HepG2 (cell line): Measurements from ENCODE around the gene PRICKLE2. TPM values are rescaled to one million over a fixed set of nuclear protein-coding genes. Genes with fewer than 3 reads are reported as not detected.

Experiments used
- ATAC-seq: fragments of 200-7000 bp; cut with Tn5 transposase; 3 replicates; pipeline ENCODE4 v1.9.1; 2020; ENCODE audit warnings: mild to moderate bottlenecking, moderate library complexity
- BruUV-seq: library from RNA; stranded (reverse); fragments of 400-500 nt; replicated peaks from 2 replicates; lab custom pipeline; 2021; lab: Mats Ljungman, UMichigan
- CTCF ChIA-PET: fragments of 300-600 bp; formaldehyde crosslinking; extraction: SDS; loops from one replicate; lab custom pipeline; 2021; ENCODE audit warnings: low total read pairs, inconsistent platforms, low intra/inter-chr PET ratio; lab: Yijun Ruan, JAX
- POLR2A ChIA-PET: fragments of 350-600 bp; sonication (Branson Sonifier 250); formaldehyde crosslinking; loops from one replicate; lab custom pipeline; 2020; ENCODE audit warnings: antibody characterized with exemption, inconsistent platforms; lab: Yijun Ruan, JAX
- DNase-seq: peaks from one replicate; pipeline ENCODE4 v3.0.0-alpha.2; 2015; ENCODE audit warnings: low spot score
- FAIRE-seq: peaks from 3 replicates; lab custom pipeline; 2011; peaks lifted over from hg19 to GRCh38; lab: Jason Lieb, UNC
- H2AFZ ChIP-seq: one replicate; pipeline ENCODE4 v1.6.1; 2011; ENCODE audit warnings: low read length, inconsistent platforms
- H3K27ac ChIP-seq: fragments of 300-600 bp; 3 replicates; pipeline ENCODE4 v1.8.0; 2011; ENCODE audit warnings: mixed run types, mild to moderate bottlenecking, mixed read lengths, low read length, inconsistent platforms; ENCODE audit not compliant: insufficient read depth; ENCODE audit errors: extremely low read length
- H3K27me3 ChIP-seq, 2 experiments: fragments of 200-600 bp in 1 of 2; 2 replicates in 1 of 2; 3 replicates in 1 of 2; pipeline versions ENCODE4 v1.6.0 to v1.8.0; 2011; ENCODE audit warnings: low read length in 2 of 2, mild to moderate bottlenecking in 2 of 2, moderate library complexity in 2 of 2, inconsistent platforms in 1 of 2; ENCODE audit not compliant: insufficient read depth in 2 of 2, control insufficient read depth in 1 of 2
- H3K36me3 ChIP-seq, 2 experiments: fragments of 200-600 bp in 1 of 2; replicated peaks in 1 of 2; 2 replicates in 1 of 2; 3 replicates in 1 of 2; pipeline versions ENCODE4 v1.5.1 to v1.8.0; 2011; ENCODE audit warnings: low read length in 2 of 2, inconsistent platforms in 1 of 2; ENCODE audit not compliant: insufficient read depth in 2 of 2, control insufficient read depth in 1 of 2
- H3K4me1 ChIP-seq: 2 replicates; pipeline ENCODE4 v1.5.1; 2012; ENCODE audit warnings: low read length, inconsistent platforms; ENCODE audit not compliant: insufficient read depth
- H3K4me2 ChIP-seq: 2 replicates; pipeline ENCODE4 v1.6.0; 2011; ENCODE audit warnings: low read depth, low read length, inconsistent platforms
- H3K4me3 ChIP-seq, 3 experiments: fragments of 200-600 bp in 1 of 3; sonication (generic), shearing (Covaris generic) in 1 of 3; replicated peaks in 1 of 3; 2 replicates each; pipeline ENCODE4 v1.5.1; 2011 to 2016; ENCODE audit warnings: low read length in 3 of 3, inconsistent platforms in 2 of 3, low read depth in 2 of 3, mild to moderate bottlenecking in 2 of 3, control low read depth in 1 of 3, mixed read lengths in 1 of 3; ENCODE audit not compliant: insufficient read depth in 1 of 3
- H3K79me2 ChIP-seq: one replicate; pipeline ENCODE4 v1.6.1; 2011; ENCODE audit warnings: low read length, inconsistent platforms; ENCODE audit not compliant: insufficient read depth
- H3K9ac ChIP-seq: 2 replicates; pipeline ENCODE4 v1.6.0; 2011; ENCODE audit warnings: mild to moderate bottlenecking, low read depth, low read length, inconsistent platforms; ENCODE audit not compliant: insufficient read depth
- H3K9me3 ChIP-seq: 2 replicates; pipeline ENCODE4 v1.5.1; 2012; ENCODE audit warnings: mild to moderate bottlenecking, low read length
- H4K20me1 ChIP-seq: 2 replicates; pipeline ENCODE4 v1.6.0; 2011; ENCODE audit warnings: inconsistent platforms, mild to moderate bottlenecking, low read length, moderate library complexity; ENCODE audit not compliant: insufficient read depth
- ATF1 ChIP-seq: IDR thresholded peaks from 2 replicates; pipeline ENCODE4 v1.6.1; 2016; ENCODE audit warnings: mild to moderate bottlenecking, control low read depth
- FOXK1 ChIP-seq: sonication (generic); formaldehyde crosslinking; IDR thresholded peaks from 2 replicates; pipeline ENCODE4 v1.4.0; 2020; ENCODE audit warnings: low read depth, missing genetic modification reagents, borderline replicate concordance
- GATAD2A ChIP-seq: IDR thresholded peaks from 2 replicates; pipeline ENCODE4 v1.6.1; 2016
- MZF1 ChIP-seq: sonication (generic); formaldehyde crosslinking; IDR thresholded peaks from 2 replicates; pipeline ENCODE4 v1.8.1; 2023; ENCODE audit warnings: mild to moderate bottlenecking, missing genetic modification reagents, borderline replicate concordance
- NKX3-1 ChIP-seq: sonication (generic); formaldehyde crosslinking; IDR thresholded peaks from 2 replicates; pipeline ENCODE4 v1.5.0; 2020; ENCODE audit warnings: missing genetic modification reagents
- TARDBP ChIP-seq: sonication (generic); formaldehyde crosslinking; IDR thresholded peaks from 2 replicates; pipeline ENCODE4 v1.8.0; 2022; ENCODE audit warnings: mild to moderate bottlenecking, missing genetic modification reagents
- TCF7L2 ChIP-seq: IDR thresholded peaks from 2 replicates; pipeline ENCODE4 v1.6.1; 2011; ENCODE audit warnings: mild to moderate bottlenecking, low read depth, low read length, moderate library complexity
- ZNF253 ChIP-seq: sonication (generic); formaldehyde crosslinking; IDR thresholded peaks from 2 replicates; pipeline ENCODE4 v1.8.0; 2022; ENCODE audit warnings: mild to moderate bottlenecking, missing genetic modification reagents, borderline replicate concordance
- ZNF30 ChIP-seq: sonication (generic); formaldehyde crosslinking; IDR thresholded peaks from 2 replicates; pipeline ENCODE4 v1.5.0; 2020; ENCODE audit warnings: mild to moderate bottlenecking, missing genetic modification reagents
- ZNF431 ChIP-seq: sonication (generic); formaldehyde crosslinking; IDR thresholded peaks from 2 replicates; pipeline ENCODE4 v1.9.0; 2022; ENCODE audit warnings: missing genetic modification reagents, low read depth, mild to moderate bottlenecking, borderline replicate concordance
- WGBS: methylation state at CpG from one replicate; pipeline ENCODE4 v1.1.6; 2017; ENCODE audit warnings: low lambda C conversion rate; 5-methylcytosine and 5-hydroxymethylcytosine counted together
- in situ Hi-C: cut with HindIII; loops from 2 replicates; pipeline ENCODE4 v1.10.0; 2017; ENCODE audit warnings: low pct_unique_long_range_greater_than_20kb; ENCODE audit not compliant: extremely low pct_ligation_motif_present
- intact Hi-C: fragments of 100-400 bp; cut with micrococcal nuclease; formaldehyde crosslinking; loops from one replicate; pipeline ENCODE4 v1.10.0; 2022; ENCODE audit not compliant: unreplicated experiment
- polyA plus RNA-seq, 8 experiments: library from polyadenylated mRNA; depleted of rRNA in 3 of 8; stranded (reverse) in 7 of 8; unstranded in 1 of 8; fragments of >200 nt; fragmentation: Illumina TruSeq in 4 of 8; extraction: Trizol in 4 of 8; gene quantifications; 2 replicates each; pipeline versions ENCODE4 v1.2.1 to v1.2.3, GENCODE V29; 2011 to 2016; ENCODE audit warnings: low read depth in 4 of 8, missing spikeins in 1 of 8, mixed read lengths in 1 of 8; ENCODE audit not compliant: insufficient read depth in 1 of 8
- total RNA-seq, 5 experiments: library from RNA; depleted of rRNA; stranded (reverse); fragments of >200 nt; fragmentation: Illumina TruSeq; extraction: Trizol; gene quantifications; 2 replicates each; pipeline ENCODE4 v1.2.3, GENCODE V29; 2016; ENCODE audit warnings: low read depth in 1 of 5
- TF ChIP-seq, protein P1 (sequence below): sonication (generic); formaldehyde crosslinking; IDR thresholded peaks from 2 replicates; pipeline ENCODE4 v1.8.1; 2023; ENCODE audit warnings: mild to moderate bottlenecking, missing genetic modification reagents
- TF ChIP-seq, protein P2 (sequence below): sonication (generic); formaldehyde crosslinking; IDR thresholded peaks from 2 replicates; pipeline ENCODE4 v1.8.0; 2022; ENCODE audit warnings: mild to moderate bottlenecking, missing genetic modification reagents, moderate library complexity
- TF ChIP-seq, protein P3 (sequence below): sonication (generic); formaldehyde crosslinking; IDR thresholded peaks from 2 replicates; pipeline ENCODE4 v1.4.0; 2020; ENCODE audit warnings: missing genetic modification reagents; ENCODE audit errors: not compliant biosample characterization
- TF ChIP-seq, protein P4 (sequence below): sonication (generic); formaldehyde crosslinking; IDR thresholded peaks from 2 replicates; pipeline ENCODE4 v1.4.0; 2020; ENCODE audit warnings: missing genetic modification reagents
- TF ChIP-seq, protein P5 (sequence below): IDR thresholded peaks from 2 replicates; pipeline ENCODE4 v1.4.0; 2020; ENCODE audit warnings: mild to moderate bottlenecking, missing genetic modification reagents

Gene PRICKLE2
- total and polyA plus RNA-seq, 2 of the 13 experiments (the other 11 are each of a cell fraction or from before 2014, with no cell fraction given): 0.01 to 0.07 TPM

DNA sequence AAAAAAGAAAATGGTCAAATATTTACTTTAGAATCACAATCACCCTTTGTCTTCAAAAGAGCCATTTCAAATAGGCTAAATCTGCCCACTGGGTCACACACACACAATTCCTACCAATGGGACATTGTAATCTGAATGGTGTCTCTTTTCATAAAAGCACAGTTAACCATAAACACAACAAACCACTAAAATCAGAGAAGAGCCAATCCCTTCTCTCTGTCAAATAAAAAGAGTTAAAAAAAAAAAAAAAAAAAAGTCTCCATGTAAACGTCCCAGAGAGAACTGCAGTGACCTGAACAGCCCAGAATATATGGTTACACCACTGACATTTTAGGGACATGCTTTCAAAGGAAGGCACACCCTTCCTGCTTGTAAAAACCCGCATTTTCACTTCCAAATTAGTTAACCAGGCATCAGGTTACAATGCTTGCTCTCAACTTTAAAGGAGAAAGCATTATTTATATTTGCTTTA lies 63.7 kb downstream of the PRICKLE2 start (continued):
- TF ChIP-seq, protein P1, sequence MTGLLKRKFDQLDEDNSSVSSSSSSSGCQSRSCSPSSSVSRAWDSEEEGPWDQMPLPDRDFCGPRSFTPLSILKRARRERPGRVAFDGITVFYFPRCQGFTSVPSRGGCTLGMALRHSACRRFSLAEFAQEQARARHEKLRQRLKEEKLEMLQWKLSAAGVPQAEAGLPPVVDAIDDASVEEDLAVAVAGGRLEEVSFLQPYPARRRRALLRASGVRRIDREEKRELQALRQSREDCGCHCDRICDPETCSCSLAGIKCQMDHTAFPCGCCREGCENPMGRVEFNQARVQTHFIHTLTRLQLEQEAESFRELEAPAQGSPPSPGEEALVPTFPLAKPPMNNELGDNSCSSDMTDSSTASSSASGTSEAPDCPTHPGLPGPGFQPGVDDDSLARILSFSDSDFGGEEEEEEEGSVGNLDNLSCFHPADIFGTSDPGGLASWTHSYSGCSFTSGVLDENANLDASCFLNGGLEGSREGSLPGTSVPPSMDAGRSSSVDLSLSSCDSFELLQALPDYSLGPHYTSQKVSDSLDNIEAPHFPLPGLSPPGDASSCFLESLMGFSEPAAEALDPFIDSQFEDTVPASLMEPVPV (CRISPR knock-in tag): no peak
- TF ChIP-seq ZNF30: no peak
- TF ChIP-seq, protein P2, sequence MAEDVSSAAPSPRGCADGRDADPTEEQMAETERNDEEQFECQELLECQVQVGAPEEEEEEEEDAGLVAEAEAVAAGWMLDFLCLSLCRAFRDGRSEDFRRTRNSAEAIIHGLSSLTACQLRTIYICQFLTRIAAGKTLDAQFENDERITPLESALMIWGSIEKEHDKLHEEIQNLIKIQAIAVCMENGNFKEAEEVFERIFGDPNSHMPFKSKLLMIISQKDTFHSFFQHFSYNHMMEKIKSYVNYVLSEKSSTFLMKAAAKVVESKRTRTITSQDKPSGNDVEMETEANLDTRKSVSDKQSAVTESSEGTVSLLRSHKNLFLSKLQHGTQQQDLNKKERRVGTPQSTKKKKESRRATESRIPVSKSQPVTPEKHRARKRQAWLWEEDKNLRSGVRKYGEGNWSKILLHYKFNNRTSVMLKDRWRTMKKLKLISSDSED (CRISPR knock-in tag): no peak
- TF ChIP-seq MZF1 (CRISPR knock-in tag): no peak
- TF ChIP-seq ZNF431 (CRISPR knock-in tag): no peak
- TF ChIP-seq, all 625 proteins: peak for 0

DNA sequence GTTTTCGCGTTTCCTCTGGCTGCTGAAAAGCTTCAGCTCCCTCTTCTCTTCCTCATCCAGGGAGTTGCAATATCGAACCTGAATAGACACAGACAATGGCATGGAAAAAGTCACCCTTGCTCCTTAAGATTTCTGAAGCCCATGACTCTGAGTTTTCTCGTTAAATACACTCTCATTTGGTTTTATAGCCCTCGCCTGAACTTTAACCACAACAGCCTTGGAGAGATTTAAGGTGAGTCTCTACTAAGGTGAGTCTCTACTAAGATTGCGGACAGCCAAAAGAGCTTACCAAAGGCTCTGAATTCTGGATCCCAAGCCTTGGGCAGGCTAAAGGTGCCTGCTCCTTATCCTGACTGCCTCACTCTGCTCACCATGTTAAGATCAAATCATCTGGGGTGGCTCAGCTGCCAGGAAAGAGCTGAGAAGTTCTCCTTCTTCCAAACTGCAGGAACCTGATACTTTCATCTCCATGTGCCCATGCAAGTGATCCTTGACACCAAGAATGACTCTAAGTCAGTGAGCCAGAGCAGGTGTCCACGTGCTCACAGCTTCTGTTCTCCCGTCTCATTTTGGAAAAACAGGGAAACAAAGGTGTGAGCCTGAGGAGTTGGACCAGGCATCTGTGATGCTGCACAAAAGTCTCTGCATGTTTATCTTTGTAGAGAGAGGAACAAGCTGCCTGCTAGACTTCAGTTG lies 65.1 kb downstream of the PRICKLE2 start:
- POLR2A ChIA-PET: no interaction called here
- peaks cover 10% of the 10 kb centered on the region for H3K4me1 ChIP-seq
- no peak for TF ChIP-seq NKX3-1 (CRISPR knock-in tag)
- TF ChIP-seq, protein P3, sequence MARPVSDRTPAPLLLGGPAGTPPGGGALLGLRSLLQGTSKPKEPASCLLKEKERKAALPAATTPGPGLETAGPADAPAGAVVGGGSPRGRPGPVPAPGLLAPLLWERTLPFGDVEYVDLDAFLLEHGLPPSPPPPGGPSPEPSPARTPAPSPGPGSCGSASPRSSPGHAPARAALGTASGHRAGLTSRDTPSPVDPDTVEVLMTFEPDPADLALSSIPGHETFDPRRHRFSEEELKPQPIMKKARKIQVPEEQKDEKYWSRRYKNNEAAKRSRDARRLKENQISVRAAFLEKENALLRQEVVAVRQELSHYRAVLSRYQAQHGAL (CRISPR knock-in tag): no peak
- no peak for TF ChIP-seq TARDBP (CRISPR knock-in tag)
- TF ChIP-seq ATF1 (CRISPR knock-in tag): no peak
- no peak for TF ChIP-seq TCF7L2
- TF ChIP-seq, protein P4, sequence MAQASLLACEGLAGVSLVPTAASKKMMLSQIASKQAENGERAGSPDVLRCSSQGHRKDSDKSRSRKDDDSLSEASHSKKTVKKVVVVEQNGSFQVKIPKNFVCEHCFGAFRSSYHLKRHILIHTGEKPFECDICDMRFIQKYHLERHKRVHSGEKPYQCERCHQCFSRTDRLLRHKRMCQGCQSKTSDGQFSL (CRISPR knock-in tag): no peak
- TF ChIP-seq, protein P5, sequence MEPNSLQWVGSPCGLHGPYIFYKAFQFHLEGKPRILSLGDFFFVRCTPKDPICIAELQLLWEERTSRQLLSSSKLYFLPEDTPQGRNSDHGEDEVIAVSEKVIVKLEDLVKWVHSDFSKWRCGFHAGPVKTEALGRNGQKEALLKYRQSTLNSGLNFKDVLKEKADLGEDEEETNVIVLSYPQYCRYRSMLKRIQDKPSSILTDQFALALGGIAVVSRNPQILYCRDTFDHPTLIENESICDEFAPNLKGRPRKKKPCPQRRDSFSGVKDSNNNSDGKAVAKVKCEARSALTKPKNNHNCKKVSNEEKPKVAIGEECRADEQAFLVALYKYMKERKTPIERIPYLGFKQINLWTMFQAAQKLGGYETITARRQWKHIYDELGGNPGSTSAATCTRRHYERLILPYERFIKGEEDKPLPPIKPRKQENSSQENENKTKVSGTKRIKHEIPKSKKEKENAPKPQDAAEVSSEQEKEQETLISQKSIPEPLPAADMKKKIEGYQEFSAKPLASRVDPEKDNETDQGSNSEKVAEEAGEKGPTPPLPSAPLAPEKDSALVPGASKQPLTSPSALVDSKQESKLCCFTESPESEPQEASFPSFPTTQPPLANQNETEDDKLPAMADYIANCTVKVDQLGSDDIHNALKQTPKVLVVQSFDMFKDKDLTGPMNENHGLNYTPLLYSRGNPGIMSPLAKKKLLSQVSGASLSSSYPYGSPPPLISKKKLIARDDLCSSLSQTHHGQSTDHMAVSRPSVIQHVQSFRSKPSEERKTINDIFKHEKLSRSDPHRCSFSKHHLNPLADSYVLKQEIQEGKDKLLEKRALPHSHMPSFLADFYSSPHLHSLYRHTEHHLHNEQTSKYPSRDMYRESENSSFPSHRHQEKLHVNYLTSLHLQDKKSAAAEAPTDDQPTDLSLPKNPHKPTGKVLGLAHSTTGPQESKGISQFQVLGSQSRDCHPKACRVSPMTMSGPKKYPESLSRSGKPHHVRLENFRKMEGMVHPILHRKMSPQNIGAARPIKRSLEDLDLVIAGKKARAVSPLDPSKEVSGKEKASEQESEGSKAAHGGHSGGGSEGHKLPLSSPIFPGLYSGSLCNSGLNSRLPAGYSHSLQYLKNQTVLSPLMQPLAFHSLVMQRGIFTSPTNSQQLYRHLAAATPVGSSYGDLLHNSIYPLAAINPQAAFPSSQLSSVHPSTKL (CRISPR knock-in tag): no peak
- TF ChIP-seq GATAD2A: no peak
- no peak for TF ChIP-seq ZNF253 (CRISPR knock-in tag)
- no peak for TF ChIP-seq FOXK1 (CRISPR knock-in tag)

More for the DNA sequence above, 65.1 kb downstream of the PRICKLE2 start:
- ATAC-seq (no peak), DNase-seq (no peak), FAIRE-seq (no peak)
- Histone ChIP-seq H2AFZ (no peak overlapping the region), H3K27ac (no peak overlapping the region), H4K20me1 (no peaks in the 10 kb centered on the region), H3K79me2 (no peaks in the 10 kb centered on the region), H3K36me3 (no peaks in the 10 kb centered on the region), H3K9me3 (no peaks in the 10 kb centered on the region), H3K4me2 (no peak overlapping the region), H3K4me3 (no peak overlapping the region), H3K27me3 (no peaks in the 10 kb centered on the region), H3K9ac (no peak overlapping the region)
- CTCF ChIA-PET: no interaction called here
- in situ Hi-C loops (no loop called here), intact Hi-C loops (no loop called here)
- WGBS: 44% methylated on average over 8 of the region's 8 CpGs
- no TSS peak for BruUV-seq
